NCI-H2029 (cell line): ENCODE data around the gene HLA-F.
A peak's percentile ranks its signal among the peaks of the same experiment; 100 is the strongest.

Source experiments
- DNase-seq: peaks from one replicate; lab custom pipeline; 2025; lab: John Stamatoyannopoulos, UW

HLA-F gene

GRCh38 chr6:29744131-29744530, 20.9 kb downstream of the HLA-F start:
- DNase-seq: no peak

- DNase-seq: no peak
Observed at GRCh38 chr6:29744621-29745020, 21.4 kb downstream of the HLA-F start.

- no peak for DNase-seq
Observed at GRCh38 chr6:29745386-29745785, 22.2 kb downstream of the HLA-F start.

GRCh38 chr6:29745855-29746449, 22.7 kb downstream of the HLA-F start:
- DNase-seq: no peak

DNA sequence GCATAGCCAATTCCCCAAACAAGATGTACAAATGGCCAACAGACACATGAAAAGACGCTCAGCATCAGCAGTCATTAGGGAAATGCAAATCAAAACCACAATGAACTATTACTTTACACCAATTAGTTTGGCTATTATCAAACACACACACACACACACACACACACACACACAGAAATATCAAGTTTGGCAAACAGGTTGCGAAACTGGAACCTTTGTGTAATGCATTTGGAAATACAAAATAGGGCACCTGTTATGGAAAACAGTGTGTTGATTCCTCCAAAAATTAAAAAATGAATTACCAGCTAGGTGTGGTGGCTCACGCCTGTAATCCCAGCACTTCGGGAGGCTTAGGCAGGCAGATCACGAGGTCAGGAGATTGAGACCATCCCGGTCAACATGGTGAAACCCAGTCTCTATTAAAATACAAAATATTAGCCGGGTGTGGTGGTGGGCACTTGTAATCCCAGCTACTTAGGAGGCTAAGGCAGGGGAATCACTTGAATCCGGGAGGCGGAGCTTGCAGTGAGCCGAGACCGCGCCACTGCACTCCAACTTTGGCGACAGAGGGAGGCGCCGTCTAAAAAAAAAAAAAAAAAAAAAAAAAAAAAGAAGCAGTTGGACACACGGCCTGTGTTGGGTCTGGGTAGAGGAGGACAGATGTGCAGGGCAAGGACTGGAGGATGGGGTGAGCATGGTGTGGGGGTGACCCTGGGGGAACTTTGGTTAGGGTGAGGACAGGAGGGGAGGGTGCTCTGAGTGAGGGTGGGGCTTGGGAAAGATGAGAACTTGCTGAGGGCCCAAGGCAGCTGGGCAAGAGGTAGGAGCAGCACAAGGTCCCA, 23.8 kb downstream of the HLA-F start:
- no peak for DNase-seq

DNA sequence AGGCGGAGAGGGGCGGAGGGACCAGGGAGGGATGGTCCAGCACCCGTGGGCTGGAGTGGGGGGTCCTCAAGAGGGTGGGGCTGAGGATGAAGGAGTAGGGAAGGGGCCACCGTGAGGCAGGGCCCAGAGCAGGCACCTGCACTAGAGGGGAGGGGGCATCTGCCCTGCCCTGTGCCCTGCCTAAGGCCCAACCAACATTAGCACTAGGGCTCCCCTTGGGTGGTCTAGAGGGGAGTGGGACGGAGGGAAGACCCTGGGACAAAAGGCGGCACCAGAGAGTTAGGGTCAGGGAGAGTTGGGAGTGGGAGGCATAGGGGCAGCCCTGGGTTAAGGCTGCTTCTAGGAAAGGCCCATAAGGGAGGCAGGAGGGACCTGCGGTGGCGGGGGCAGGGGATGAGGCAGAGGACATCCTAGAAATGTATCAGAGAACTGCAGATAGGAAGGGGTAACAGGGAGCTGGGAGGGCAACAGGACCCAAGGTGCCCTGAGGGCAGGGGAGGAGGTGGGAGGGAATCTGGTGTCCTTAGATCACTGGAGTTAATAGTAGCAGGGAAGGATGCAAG, 24.5 kb downstream of the HLA-F start:
- DNase-seq: no peak

DNA sequence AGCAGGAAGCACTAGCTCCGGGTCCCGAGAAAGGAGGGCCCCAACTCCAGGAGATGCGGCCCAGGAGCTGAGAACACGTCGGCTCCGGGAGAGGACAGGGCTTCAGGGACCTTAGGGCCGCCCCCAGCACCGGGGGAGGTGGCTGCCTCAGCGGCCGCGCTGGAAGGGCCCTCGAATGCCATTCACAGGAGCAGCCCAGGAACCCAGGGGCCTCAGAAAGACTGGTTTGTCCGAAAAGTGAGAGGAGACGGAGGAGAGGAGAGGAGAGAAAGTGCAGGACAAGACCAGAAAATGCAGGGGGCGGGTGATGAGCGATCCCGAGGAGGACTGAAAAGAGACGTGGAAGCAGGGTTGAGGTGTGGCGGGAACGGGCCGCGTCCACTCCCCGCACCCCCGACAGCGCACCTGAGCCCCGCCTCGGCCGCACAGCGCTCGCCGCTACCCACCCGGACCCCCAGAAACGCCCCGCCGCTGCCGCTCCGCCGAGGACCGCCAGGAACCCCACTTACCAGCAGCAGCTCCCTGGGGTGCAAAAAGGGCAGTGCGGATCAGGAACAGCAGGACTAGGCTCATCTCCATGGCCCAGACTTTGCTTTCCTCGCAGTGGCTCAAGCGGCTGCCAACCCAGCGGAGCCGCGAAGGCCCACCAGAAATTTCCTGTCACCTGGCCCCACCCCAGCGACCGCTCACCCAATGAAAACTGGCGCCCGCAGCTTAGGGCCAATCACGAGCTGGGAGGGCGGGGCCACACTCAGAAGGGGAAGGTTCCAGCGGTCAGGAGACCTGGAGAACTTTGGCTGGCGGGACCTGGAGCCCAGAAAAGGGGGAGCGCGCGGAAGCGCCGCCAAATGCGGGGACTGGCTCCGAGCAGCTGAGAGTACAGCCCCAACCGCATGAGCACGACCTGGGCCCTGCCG, 25.4 kb downstream of the HLA-F start:
- peak; percentile 77 for DNase-seq

GRCh38 chr6:29749308-29749662, 26.1 kb downstream of the HLA-F start:
- no peak for DNase-seq

DNA sequence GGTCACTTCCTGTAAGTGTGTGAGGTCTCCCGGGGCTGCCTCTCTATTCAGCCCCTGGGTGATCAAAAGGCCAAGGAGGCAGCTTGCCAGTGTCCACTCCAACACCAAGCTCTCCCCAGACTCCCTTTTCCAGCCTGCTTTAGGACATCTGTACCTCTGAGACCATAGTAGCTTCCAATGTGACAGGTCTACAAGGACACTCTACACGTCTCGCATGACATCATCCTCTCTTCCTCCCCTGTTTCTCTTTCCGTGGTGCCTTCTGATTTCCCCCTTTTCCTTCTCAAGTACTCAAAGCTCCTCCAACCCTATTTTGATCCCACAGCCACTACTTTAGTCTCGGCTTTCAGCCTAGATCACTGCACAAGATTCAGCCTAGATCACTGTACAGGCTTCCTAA, 26.4 kb downstream of the HLA-F start:
- no peak for DNase-seq

GRCh38 chr6:29750709-29751108, 27.5 kb downstream of the HLA-F start:
- DNase-seq: no peak

- DNase-seq: no peak
Observed at GRCh38 chr6:29751480-29751879, 28.2 kb downstream of the HLA-F start.

DNA sequence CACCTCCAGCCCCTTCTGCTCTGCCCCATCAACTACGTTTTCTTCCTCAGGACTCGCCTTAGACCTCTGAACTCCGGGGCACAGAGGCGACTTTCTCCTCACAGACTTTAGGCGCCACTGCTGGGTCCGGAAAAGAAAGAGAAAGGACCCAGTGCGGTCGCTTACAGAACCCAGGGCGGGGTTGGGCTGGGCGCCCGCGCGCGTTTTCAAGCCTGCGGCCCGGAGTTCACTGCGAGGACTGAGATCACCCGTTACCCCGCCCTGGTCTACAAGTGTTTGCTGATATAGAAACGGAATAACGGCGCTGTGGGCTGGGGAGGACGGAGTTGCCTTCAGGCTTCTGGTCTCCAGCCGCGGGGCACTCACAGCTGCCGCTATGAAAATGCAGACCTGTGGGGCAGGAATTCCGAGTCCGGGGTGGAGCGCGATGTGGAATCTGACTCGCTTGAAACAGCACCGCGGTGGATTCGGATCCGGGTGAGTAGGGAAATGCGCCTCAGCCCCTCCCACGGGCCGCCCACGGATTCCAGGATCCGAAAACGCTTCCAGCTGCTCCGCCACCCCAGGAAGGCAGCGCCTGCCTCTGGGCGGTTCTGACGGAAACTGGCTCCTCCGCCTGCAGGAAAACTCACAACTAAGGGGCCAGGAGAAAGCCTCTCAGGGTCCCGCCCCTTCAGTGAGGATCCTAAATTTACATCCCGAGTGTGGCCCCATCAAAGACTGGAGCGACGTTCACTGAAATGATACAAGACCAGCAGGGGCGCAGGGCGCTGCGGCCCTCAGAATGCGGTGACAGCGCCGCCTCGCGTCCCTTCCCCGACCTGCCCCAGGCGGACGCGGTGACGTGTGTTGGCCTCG, 29.4 kb downstream of the HLA-F start:
- DNase-seq: peak; percentile 51

DNA sequence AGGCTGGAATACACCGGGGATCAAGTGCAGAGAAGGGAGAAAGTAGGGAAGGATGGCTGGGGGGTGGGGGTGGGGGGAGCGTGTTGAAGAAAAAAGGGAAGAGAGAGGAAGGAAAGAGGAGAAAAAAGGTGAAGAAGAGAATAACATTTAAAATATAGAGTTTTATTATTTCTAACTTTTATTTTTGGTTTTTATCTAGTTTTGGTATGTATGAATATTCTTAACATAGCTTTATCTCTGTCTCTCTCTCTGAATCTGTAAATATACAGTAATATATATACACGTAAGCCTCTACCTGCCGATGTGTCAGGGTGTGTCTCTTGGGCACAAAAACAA, 30.0 kb downstream of the HLA-F start:
- DNase-seq: no peak

GRCh38 chr6:29755295-29755871, 32.1 kb downstream of the HLA-F start:
- no peak for DNase-seq

DNA sequence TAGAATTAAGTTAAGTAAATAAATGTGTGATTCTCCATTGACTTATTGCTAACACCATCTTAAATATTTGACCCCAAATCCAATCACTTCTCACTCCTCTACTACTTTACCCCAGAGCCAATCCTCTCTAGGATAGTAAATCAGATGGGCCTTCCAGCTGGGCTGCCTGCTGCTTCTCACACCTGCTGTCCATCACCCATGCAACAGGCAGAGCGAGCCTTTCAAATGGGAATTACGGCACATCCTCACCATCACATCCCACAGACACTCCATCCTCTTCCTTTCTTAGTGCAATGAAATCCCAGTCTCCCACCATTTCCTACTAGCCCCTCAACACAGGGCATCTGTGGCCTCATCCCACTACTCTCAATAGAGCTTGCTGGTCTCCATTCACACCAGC, 34.0 kb downstream of the HLA-F start:
- no peak for DNase-seq

DNA sequence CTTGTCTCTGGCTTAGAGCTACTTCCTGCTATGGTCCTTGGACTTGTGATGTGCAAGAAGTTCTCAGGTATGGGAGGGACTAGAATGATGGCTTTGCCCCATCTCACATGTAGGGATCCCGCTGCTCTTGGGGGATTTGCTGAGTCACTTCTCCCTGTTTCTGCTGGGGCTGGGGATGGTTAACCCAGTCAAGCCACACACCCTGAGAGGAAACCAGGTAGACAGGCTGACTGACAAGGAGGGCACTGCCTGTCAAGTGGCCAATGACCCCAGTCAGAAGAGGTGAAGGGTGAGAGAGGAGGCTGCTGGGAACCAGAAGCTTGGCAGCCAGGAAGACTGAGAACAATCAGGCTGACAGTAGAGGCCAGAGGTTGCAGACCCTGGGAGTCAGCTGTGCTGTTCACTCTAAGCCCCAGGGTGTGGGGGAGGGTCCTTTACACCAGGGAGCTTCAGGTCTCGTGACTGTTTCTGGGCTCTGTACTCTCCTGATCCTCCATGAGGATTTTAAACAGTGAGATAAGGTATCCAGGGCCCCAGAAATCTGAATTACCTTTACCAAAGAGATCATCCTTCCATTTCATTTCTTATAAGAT, 34.6 kb downstream of the HLA-F start:
- DNase-seq: no peak

DNA sequence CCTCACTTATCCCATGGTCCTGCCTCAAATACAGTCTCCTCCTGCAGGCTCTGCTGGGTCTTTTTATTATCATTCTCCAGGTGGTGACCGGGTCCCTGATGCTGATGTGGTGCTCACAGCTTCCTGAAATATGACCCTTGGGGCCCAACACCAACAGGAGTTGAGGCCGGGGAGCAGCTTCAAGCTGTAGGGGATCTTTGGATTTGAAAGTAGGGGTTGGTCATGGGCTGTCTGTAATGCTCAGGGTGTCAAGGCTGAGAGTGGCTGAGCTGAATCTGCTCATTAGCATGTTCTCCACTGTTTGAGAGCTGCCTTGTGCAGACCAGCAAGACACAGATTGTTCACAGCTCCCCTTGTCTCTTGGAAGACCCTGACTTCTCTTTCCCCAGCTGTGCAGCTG, 35.5 kb downstream of the HLA-F start:
- DNase-seq: no peak

GRCh38 chr6:29759457-29759856, 36.2 kb downstream of the HLA-F start:
- DNase-seq: peak; percentile 21

DNA sequence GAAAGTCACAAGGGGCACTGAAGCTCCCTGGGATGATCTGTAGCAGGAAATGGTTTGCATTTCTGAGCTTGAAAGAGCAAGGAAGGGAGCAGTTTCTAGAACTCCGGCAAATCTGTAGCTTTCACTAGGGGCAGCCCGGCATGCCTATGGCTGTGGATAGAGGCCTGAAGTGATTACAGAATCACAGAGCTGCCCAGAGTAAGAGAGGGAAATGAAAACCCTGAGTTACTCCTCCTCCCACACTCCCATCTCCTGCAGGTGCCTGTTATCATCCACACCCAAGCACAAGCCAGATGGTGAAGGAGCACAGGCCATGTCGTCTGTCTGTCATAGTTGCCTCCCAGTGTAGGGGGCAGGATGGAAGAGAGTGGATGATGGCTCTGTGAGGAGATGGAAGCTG, 37.1 kb downstream of the HLA-F start:
- no peak for DNase-seq

GRCh38 chr6:29762051-29762450, 38.8 kb downstream of the HLA-F start:
- no peak for DNase-seq

DNA sequence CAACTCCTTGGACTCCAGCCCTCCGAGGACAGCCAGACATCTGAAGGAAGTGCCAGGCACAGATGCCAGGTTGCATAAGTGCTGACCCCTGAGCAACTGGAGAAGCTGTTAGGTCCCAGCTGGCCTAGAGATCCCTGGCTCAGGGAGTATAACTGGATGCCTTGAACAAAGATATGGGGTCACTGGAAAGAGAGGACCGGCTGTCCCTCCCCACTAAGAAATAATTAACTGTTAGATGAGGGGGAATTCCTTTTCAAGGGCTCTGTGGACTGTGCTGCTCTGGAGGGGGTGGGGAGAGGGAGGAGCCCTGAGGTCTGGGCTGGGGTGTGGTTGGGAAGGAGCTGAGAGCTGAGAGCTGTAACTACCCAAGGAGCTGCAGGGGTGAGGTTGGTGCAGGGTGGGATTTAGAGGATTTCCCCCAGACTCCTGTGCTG, 39.6 kb downstream of the HLA-F start:
- no peak for DNase-seq
